Fibroblast of skin of back (primary cell): ENCODE results near the gene VCY. TPM values are rescaled to one million over a fixed set of nuclear protein-coding genes. Genes with fewer than 3 reads are reported as not detected.
"Not testable (repeated sequence)": the region's sequence is repeated elsewhere in the genome, so short reads cannot be mapped to it uniquely, and the experiment has no call there.

Source experiments
- DNase-seq: peaks from one replicate; pipeline ENCODE4 v3.0.0-alpha.2; 2013
- polyA plus RNA-seq, 2 experiments: library from polyadenylated mRNA; unstranded; fragments of 120-200 nt; gene quantifications; one replicate each; pipeline ENCODE4 v1.2.1, GENCODE V29; 2013; ENCODE audit not compliant: insufficient read length in 2 of 2

The VCY gene
- not detected for polyA plus RNA-seq (2013, experiment 1 of 2; ENCODE audit: insufficient read length)
- polyA plus RNA-seq (2013, experiment 2 of 2; ENCODE audit: insufficient read length) = not detected

DNA sequence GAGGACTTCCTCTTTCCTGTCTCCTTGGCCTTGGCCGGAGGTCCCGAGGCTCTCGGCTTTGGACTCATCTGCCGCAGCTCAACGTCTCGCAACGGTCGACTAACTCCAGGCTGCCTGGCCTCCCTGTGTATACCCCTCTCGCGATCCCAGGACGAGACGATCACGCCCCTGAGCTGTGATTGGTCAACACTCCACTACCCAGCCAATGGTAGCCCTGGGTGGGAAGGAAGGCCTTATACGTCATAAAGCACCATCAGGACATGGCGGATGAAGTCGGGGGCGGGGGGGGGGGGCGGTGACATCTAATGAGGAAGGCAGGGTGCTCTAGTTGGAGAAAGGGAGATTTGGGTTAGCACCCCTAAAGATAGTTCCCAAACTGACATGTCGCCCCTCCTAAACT, at the start of gene VCY:
VCY (minus strand) TSS at position 101 of the 400 bp plus-strand sequence; CDS start at position 68, 33 bp downstream.
- DNase-seq = not testable (repeated sequence)

DNA sequence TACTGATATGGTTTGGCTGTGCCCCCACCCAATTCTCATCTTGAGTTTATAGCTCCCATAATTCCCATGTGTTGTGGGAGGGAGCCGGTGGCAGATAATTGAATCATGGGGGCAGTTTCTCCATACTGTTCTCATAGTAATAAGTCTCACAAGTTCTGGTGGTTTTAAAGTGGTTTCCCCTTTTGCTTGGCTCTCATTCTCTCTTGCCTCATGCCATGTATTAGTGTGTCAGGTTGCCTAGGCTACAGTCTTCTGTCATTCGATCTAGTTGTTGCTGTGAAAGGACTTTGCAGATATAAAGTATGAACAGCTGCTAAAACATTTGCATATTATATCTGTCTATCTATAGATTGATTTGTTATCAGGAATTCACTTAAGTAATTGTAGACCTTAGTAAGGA, 44.1 kb upstream of the VCY start:
- DNase-seq = not testable (repeated sequence)

DNA sequence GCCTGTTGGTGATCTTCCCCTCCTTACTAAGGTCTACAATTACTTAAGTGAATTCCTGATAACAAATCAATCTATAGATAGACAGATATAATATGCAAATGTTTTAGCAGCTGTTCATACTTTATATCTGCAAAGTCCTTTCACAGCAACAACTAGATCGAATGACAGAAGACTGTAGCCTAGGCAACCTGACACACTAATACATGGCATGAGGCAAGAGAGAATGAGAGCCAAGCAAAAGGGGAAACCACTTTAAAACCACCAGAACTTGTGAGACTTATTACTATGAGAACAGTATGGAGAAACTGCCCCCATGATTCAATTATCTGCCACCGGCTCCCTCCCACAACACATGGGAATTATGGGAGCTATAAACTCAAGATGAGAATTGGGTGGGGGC, 25.6 kb upstream of the VCY start:
- not testable (repeated sequence) for DNase-seq

DNA sequence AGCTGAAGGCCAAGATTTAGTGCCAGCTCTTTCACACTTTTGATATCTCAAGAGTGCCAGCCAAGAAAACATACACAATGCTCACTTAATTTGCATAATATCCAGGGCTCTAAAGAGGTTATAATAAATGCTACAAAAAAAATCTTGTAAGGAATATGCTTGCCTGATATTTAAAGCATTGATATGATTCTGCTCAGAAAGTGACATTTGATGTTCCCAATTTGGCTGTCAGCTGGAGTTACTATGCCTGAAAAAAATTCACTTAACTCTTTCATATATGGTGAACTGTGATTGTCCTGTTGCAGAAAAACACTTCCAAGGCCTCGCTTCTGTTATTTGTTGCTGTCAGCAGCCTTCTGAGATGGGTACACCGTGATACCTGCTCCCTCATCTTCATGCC, 43.9 kb downstream of the VCY start:
- DNase-seq = not testable (repeated sequence)
